Activated naive CD4-positive, alpha-beta T cell treated with anti-CD3 and anti-CD28 coated beads, Interleukin-2, amount 50 U/mL, for 72 hours (primary cell): ENCODE measurements around the gene ZNF446. TPM values are rescaled to one million over a fixed set of nuclear protein-coding genes. Genes with fewer than 3 reads are reported as not detected.

Source experiments
- total RNA-seq, 2 donors: library from RNA; stranded (reverse); gene quantifications; one replicate each; pipeline ENCODE4 v1.2.3, GENCODE V29; 2022

The ZNF446 gene
- total RNA-seq, 2 donors from 2014 or later = 4.8 to 5.0 TPM

Other genes with a start within 250 kb of the ZNF446 start
- gene ZNF544, start 247.4 kb upstream of the ZNF446 start, total RNA-seq = 10 to 100 TPM; 34.0 to 51.9 TPM
- gene ZNF8, start 197.4 kb upstream of the ZNF446 start, total RNA-seq = 1 to 10 TPM; 4.5 to 5.6 TPM
- gene ERVK3-1, start 171.0 kb upstream of the ZNF446 start, total RNA-seq = 10 to 100 TPM; 30.3 to 37.8 TPM
- gene ZSCAN22, start 149.4 kb upstream of the ZNF446 start, total RNA-seq = 1 to 10 TPM; 3.1 to 4.3 TPM
- gene A1BG, start 122.9 kb upstream of the ZNF446 start, total RNA-seq = 10 to 100 TPM; 12.9 to 14.9 TPM
- 1 to 10 TPM in 1 of 2 donors, under 1 TPM in 1; 0.23 to 2.6 TPM for gene ZNF497, start 113.6 kb upstream of the ZNF446 start, total RNA-seq
- 1 to 10 TPM in 1 of 2 donors, under 1 TPM in 1; 0.48 to 2.1 TPM for gene ZNF837, start 95.3 kb upstream of the ZNF446 start, total RNA-seq
- gene RPS5, start 89.1 kb upstream of the ZNF446 start, total RNA-seq = 1,000 to 10,000 TPM; 1,454 to 1,511 TPM
- gene RNF225, start 80.7 kb upstream of the ZNF446 start, total RNA-seq = under 1 TPM; 0.48 to 0.60 TPM
- 10 to 100 TPM; 10.4 to 13.9 TPM for gene ZNF584, start 67.7 kb upstream of the ZNF446 start, total RNA-seq
- 1 to 10 TPM; 3.1 to 3.4 TPM for gene ZNF132, start 36.2 kb upstream of the ZNF446 start, total RNA-seq
- gene ZNF324B, start 24.7 kb upstream of the ZNF446 start, total RNA-seq = 1 to 10 TPM; 5.7 to 7.9 TPM
- 1 to 10 TPM; 6.4 to 7.7 TPM for gene ZNF324, start 9.3 kb upstream of the ZNF446 start, total RNA-seq
- 10 to 100 TPM; 10.2 to 21.4 TPM for gene SLC27A5, start 35.6 kb downstream of the ZNF446 start, total RNA-seq
- gene ZBTB45, start 43.5 kb downstream of the ZNF446 start, total RNA-seq = 10 to 100 TPM in 1 of 2 donors, 1 to 10 TPM in 1; 7.9 to 12.2 TPM
- gene TRIM28, start 67.7 kb downstream of the ZNF446 start, total RNA-seq = 100 to 1,000 TPM; 446 to 497 TPM
- 100 to 1,000 TPM; 112 to 114 TPM for gene CHMP2A, start 78.8 kb downstream of the ZNF446 start, total RNA-seq
- 100 to 1,000 TPM; 121 to 123 TPM for gene UBE2M, start 82.3 kb downstream of the ZNF446 start, total RNA-seq
- gene MZF1, start 97.0 kb downstream of the ZNF446 start, total RNA-seq = 10 to 100 TPM; 22.1 to 26.8 TPM